H54 (cell line): ENCODE data around the gene AIRE.
A peak's percentile ranks its signal among the peaks of the same experiment; 100 is the strongest.
"Not testable (repeated sequence)": the region's sequence is repeated elsewhere in the genome, so short reads cannot be mapped to it uniquely, and the experiment has no call there.

Experiments used
- DNase-seq: peaks from one replicate; pipeline ENCODE4 v3.0.0; 2011; ENCODE audit warnings: low spot score, mixed read lengths; ENCODE audit not compliant: insufficient read length
- FAIRE-seq: peaks from 3 replicates; lab custom pipeline; 2011; peaks lifted over from hg19 to GRCh38; lab: Jason Lieb, UNC
- POLR2A ChIP-seq: IDR thresholded peaks from 2 replicates; pipeline ENCODE4 v1.6.1; 2011; ENCODE audit warnings: low read depth, mild to moderate bottlenecking, low read length

The AIRE gene

GRCh38 chr21:44285138-44285992 lies at the start of gene AIRE:
Gene AIRE, plus strand, starts transcription at chr21:44285876. Its CDS starts 131 bp downstream, at chr21:44286007.
- FAIRE-seq (no peak), DNase-seq (no peak)
- no peak for TF ChIP-seq POLR2A

- DNase-seq, FAIRE-seq: not testable (repeated sequence)
Observed at GRCh38 chr21:44240353-44240752, 45.3 kb upstream of the AIRE start.

GRCh38 chr21:44240842-44241241 lies 44.8 kb upstream of the AIRE start, which contains the start of gene ICOSLG:
Gene ICOSLG, minus strand, starts transcription at chr21:44240943. Its CDS starts 126 bp downstream, at chr21:44240817.
- not testable (repeated sequence) for DNase-seq, FAIRE-seq

- FAIRE-seq, DNase-seq: not testable (repeated sequence)
Observed at GRCh38 chr21:44241281-44241680, 44.4 kb upstream of the AIRE start.

- FAIRE-seq, DNase-seq: not testable (repeated sequence)
Observed at GRCh38 chr21:44243980-44244379, 41.7 kb upstream of the AIRE start.

GRCh38 chr21:44247904-44248303 lies 37.8 kb upstream of the AIRE start:
- DNase-seq, FAIRE-seq: not testable (repeated sequence)

- not testable (repeated sequence) for DNase-seq, FAIRE-seq
Observed at GRCh38 chr21:44249204-44250037, 36.3 kb upstream of the AIRE start.

- TF ChIP-seq POLR2A: no peak
- DNase-seq (no peak), FAIRE-seq (no peak)
Observed at GRCh38 chr21:44253832-44254710, 31.6 kb upstream of the AIRE start.

- no peak for TF ChIP-seq POLR2A
- DNase-seq (peak; percentile 51), FAIRE-seq (no peak)
Observed at GRCh38 chr21:44255511-44255981, 30.1 kb upstream of the AIRE start.

- FAIRE-seq (no peak), DNase-seq (no peak)
- TF ChIP-seq POLR2A: no peak
Observed at GRCh38 chr21:44258056-44258725, 27.5 kb upstream of the AIRE start.

GRCh38 chr21:44259082-44259705 lies 26.5 kb upstream of the AIRE start:
- no peak for TF ChIP-seq POLR2A
- FAIRE-seq (no peak), DNase-seq (no peak)

- TF ChIP-seq POLR2A: no peak
- DNase-seq (no peak), FAIRE-seq (no peak)
Observed at GRCh38 chr21:44260066-44260465, 25.6 kb upstream of the AIRE start.
